HCT116 (cell line): Measurements from ENCODE around the gene UGT1A7. TPM values are rescaled to one million over a fixed set of nuclear protein-coding genes. Genes with fewer than 3 reads are reported as not detected.

Experiments
- ATAC-seq: fragments of 200-7000 bp; cut with Tn5 transposase; 2 replicates; pipeline ENCODE4 v1.9.1; 2020; ENCODE audit warnings: mild to moderate bottlenecking, moderate library complexity
- BruUV-seq: library from RNA; stranded (reverse); fragments of 400-500 nt; replicated peaks from 2 replicates; lab custom pipeline; 2021; lab: Mats Ljungman, UMichigan
- CTCF ChIA-PET: fragments of 300-600 bp; sonication (Branson Sonifier 250); formaldehyde crosslinking; loops from one replicate; lab custom pipeline; 2021; ENCODE audit warnings: antibody characterized with exemption; lab: Charles Lee
- POLR2A ChIA-PET: fragments of 300-600, 350-600 bp; sonication (Branson Sonifier 250); formaldehyde crosslinking; loops from one replicate; lab custom pipeline; 2021; ENCODE audit warnings: antibody characterized with exemption; lab: Charles Lee
- RAD21 ChIA-PET, 2 experiments: fragments of 300-600 bp; sonication (Branson Sonifier 250); formaldehyde crosslinking; loops; one replicate each; lab custom pipeline; 2023; ENCODE audit warnings: low total read pairs in 2 of 2; ENCODE audit not compliant: uncharacterized antibody in 2 of 2, unreplicated experiment in 2 of 2, low non-redundant PET in 1 of 2; lab: Charles Lee
- DNase-seq: peaks from one replicate; pipeline ENCODE4 v3.0.0-alpha.2; 2010; ENCODE audit warnings: low read depth, low spot score
- H2AFZ ChIP-seq: fragments of 200-600 bp; shearing (Covaris generic), sonication (generic); 2 replicates; pipeline ENCODE4 v1.6.1; 2017; ENCODE audit warnings: low read depth, mixed run types, mixed read lengths, antibody characterized with exemption, low read length; ENCODE audit not compliant: poor library complexity, severe bottlenecking
- H3K27ac ChIP-seq: 2 replicates; pipeline ENCODE4 v1.5.1; 2012; ENCODE audit warnings: low read depth, low read length
- H3K27me3 ChIP-seq: fragments of 200-600 bp; sonication (generic); 2 replicates; pipeline ENCODE4 v1.6.1; 2016; ENCODE audit warnings: mixed run types, low read length, mixed read lengths; ENCODE audit not compliant: insufficient read depth
- H3K36me3 ChIP-seq, 2 experiments: fragments of 200-500 bp in 1 of 2; fragments of 200-600 bp in 1 of 2; sonication (Bioruptor generic) in 1 of 2; sonication (generic) in 1 of 2; 2 replicates each; pipeline versions ENCODE4 v1.5.1 to v1.6.1; 2014 to 2016; ENCODE audit warnings: low read length in 2 of 2, inconsistent platforms in 1 of 2, mixed read lengths in 1 of 2, mixed run types in 1 of 2; ENCODE audit not compliant: insufficient read depth in 2 of 2, control insufficient read depth in 1 of 2
- H3K4me1 ChIP-seq, 2 experiments: fragments of 200-600 bp in 1 of 2; sonication (generic) in 1 of 2; 2 replicates each; pipeline versions ENCODE4 v1.5.1 to v1.6.1; 2012 to 2017; ENCODE audit warnings: low read length in 2 of 2, inconsistent platforms in 1 of 2, mild to moderate bottlenecking in 1 of 2, mixed read lengths in 1 of 2, mixed run types in 1 of 2, moderate library complexity in 1 of 2; ENCODE audit not compliant: insufficient read depth in 2 of 2, control insufficient read depth in 1 of 2
- H3K4me2 ChIP-seq: fragments of 200-600 bp; sonication (generic); 2 replicates; pipeline ENCODE4 v1.6.1; 2017; ENCODE audit warnings: mixed run types, low read length, mixed read lengths
- H3K4me3 ChIP-seq, 2 experiments: fragments of 200-600 bp in 1 of 2; sonication (generic) in 1 of 2; replicated peaks in 1 of 2; 2 replicates each; pipeline ENCODE4 v1.5.1; 2011 to 2016; ENCODE audit warnings: low read length in 2 of 2, control low read depth in 1 of 2, low read depth in 1 of 2, mild to moderate bottlenecking in 1 of 2, mixed read lengths in 1 of 2, mixed run types in 1 of 2
- H3K79me2 ChIP-seq: fragments of 200-600 bp; sonication (generic); 2 replicates; pipeline ENCODE4 v1.6.1; 2017; ENCODE audit warnings: mild to moderate bottlenecking, mixed run types, low read length, moderate library complexity, mixed read lengths; ENCODE audit not compliant: insufficient read depth
- H3K9ac ChIP-seq: fragments of 200-600 bp; sonication (generic); 2 replicates; pipeline ENCODE4 v1.6.1; 2016; ENCODE audit warnings: low read length, mixed read lengths
- H3K9me2 ChIP-seq: fragments of 200-600 bp; sonication (generic), shearing (Covaris generic); 2 replicates; pipeline ENCODE4 v1.6.1; 2017; ENCODE audit warnings: mixed run types, mild to moderate bottlenecking, moderate library complexity; ENCODE audit not compliant: insufficient read depth
- H3K9me3 ChIP-seq, 2 experiments: fragments of 200-500 bp in 1 of 2; fragments of 200-600 bp in 1 of 2; sonication (Bioruptor generic) in 1 of 2; sonication (generic) in 1 of 2; 2 replicates each; pipeline ENCODE4 v1.6.1; 2014 to 2017; ENCODE audit warnings: low read length in 2 of 2, mixed read lengths in 2 of 2, inconsistent platforms in 1 of 2, low read depth in 1 of 2, mild to moderate bottlenecking in 1 of 2, mixed run types in 1 of 2, moderate library complexity in 1 of 2; ENCODE audit not compliant: control insufficient read depth in 1 of 2, insufficient read depth in 1 of 2
- H4K20me1 ChIP-seq: fragments of 200-600 bp; sonication (generic), shearing (Covaris generic); 2 replicates; pipeline ENCODE4 v1.6.1; 2017; ENCODE audit warnings: mixed run types, mild to moderate bottlenecking, moderate library complexity; ENCODE audit not compliant: insufficient read depth
- ATF3 ChIP-seq: IDR thresholded peaks from 2 replicates; pipeline ENCODE4 v1.6.1; 2012
- EGR1 ChIP-seq: IDR thresholded peaks from 2 replicates; pipeline ENCODE4 v1.6.1; 2012; ENCODE audit warnings: low read depth
- ELF1 ChIP-seq: IDR thresholded peaks from 2 replicates; pipeline ENCODE4 v1.6.1; 2012; ENCODE audit warnings: low read depth, borderline replicate concordance
- EZH2 ChIP-seq: fragments of 200-600 bp; sonication (generic); IDR thresholded peaks from 2 replicates; pipeline ENCODE4 v1.6.1; 2017; ENCODE audit warnings: antibody characterized with exemption, mixed run types
- JUND ChIP-seq: IDR thresholded peaks from 2 replicates; pipeline ENCODE4 v1.6.1; 2012
- POLR2A ChIP-seq: IDR thresholded peaks from 2 replicates; pipeline ENCODE4 v1.7.0; 2011; ENCODE audit warnings: borderline replicate concordance; ENCODE audit not compliant: insufficient read depth, insufficient read length; ENCODE audit errors: extremely low read depth
- RAD21 ChIP-seq: IDR thresholded peaks from 2 replicates; pipeline ENCODE4 v1.6.1; 2012; ENCODE audit warnings: low read depth, mild to moderate bottlenecking
- REST ChIP-seq: IDR thresholded peaks from 2 replicates; pipeline ENCODE4 v1.6.1; 2012; ENCODE audit warnings: low read depth
- SIN3A ChIP-seq: IDR thresholded peaks from 2 replicates; pipeline ENCODE4 v1.6.1; 2012; ENCODE audit warnings: low read depth
- SP1 ChIP-seq: IDR thresholded peaks from 2 replicates; pipeline ENCODE4 v1.6.1; 2012; ENCODE audit warnings: low read depth
- TCF7L2 ChIP-seq: IDR thresholded peaks from 2 replicates; pipeline ENCODE4 v1.7.0; 2011; ENCODE audit warnings: borderline replicate concordance, inconsistent platforms; ENCODE audit not compliant: insufficient read depth, insufficient read length; ENCODE audit errors: extremely low read depth
- YY1 ChIP-seq: IDR thresholded peaks from 2 replicates; pipeline ENCODE4 v1.6.1; 2011; ENCODE audit warnings: low read length, low read depth, moderate library complexity, mild to moderate bottlenecking; ENCODE audit not compliant: insufficient replicate concordance; ENCODE audit errors: extremely low read depth
- ZNF274 ChIP-seq: fragments of 200-500 bp; sonication (Bioruptor generic); IDR thresholded peaks from 2 replicates; pipeline ENCODE4 v1.6.1; 2014; ENCODE audit warnings: mild to moderate bottlenecking, low read depth, low read length, inconsistent platforms
- intact Hi-C: fragments of 100-400 bp; cut with micrococcal nuclease; formaldehyde crosslinking; loops from 2 replicates; pipeline ENCODE4 v1.10.0; 2022
- total RNA-seq: library from RNA; stranded (reverse); gene quantifications from one replicate; pipeline ENCODE4 v1.2.1, GENCODE V29; 2021; ENCODE audit not compliant: unreplicated experiment
- TF ChIP-seq, protein P1 (sequence below): IDR thresholded peaks from 2 replicates; pipeline ENCODE4 v1.6.1; 2011; ENCODE audit warnings: mild to moderate bottlenecking, low read length, moderate library complexity; ENCODE audit not compliant: insufficient replicate concordance; ENCODE audit errors: extremely low read depth
- TF ChIP-seq, protein P2 (sequence below): IDR thresholded peaks from 2 replicates; pipeline ENCODE4 v1.6.1; 2012

The UGT1A7 gene
- total RNA-seq, 1 experiment from 2014 or later: not detected

GRCh38 chr2:233813236-233814055 lies 131.7 kb downstream of the UGT1A7 start:
- ChIA-PET RAD21 (no interaction called here), POLR2A (no interaction called here), CTCF (no interaction called here)
- H3K4me3 ChIP-seq: no peak overlapping the region
- DNase-seq (no peak), ATAC-seq (no peak)
- no TSS peak for BruUV-seq
- no peak overlapping the region for H2AFZ ChIP-seq
- H4K20me1 ChIP-seq: no peaks in the 10 kb centered on the region
- TF ChIP-seq EGR1: no peak
- TF ChIP-seq TCF7L2: no peak
- no peak for TF ChIP-seq RAD21
- TF ChIP-seq, protein P1, sequence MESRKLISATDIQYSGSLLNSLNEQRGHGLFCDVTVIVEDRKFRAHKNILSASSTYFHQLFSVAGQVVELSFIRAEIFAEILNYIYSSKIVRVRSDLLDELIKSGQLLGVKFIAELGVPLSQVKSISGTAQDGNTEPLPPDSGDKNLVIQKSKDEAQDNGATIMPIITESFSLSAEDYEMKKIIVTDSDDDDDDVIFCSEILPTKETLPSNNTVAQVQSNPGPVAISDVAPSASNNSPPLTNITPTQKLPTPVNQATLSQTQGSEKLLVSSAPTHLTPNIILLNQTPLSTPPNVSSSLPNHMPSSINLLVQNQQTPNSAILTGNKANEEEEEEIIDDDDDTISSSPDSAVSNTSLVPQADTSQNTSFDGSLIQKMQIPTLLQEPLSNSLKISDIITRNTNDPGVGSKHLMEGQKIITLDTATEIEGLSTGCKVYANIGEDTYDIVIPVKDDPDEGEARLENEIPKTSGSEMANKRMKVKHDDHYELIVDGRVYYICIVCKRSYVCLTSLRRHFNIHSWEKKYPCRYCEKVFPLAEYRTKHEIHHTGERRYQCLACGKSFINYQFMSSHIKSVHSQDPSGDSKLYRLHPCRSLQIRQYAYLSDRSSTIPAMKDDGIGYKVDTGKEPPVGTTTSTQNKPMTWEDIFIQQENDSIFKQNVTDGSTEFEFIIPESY: no peak
- TF ChIP-seq ZNF274: no peak
- TF ChIP-seq YY1: no peak
- no peak for TF ChIP-seq SP1
- TF ChIP-seq ATF3: no peak
- no peak for TF ChIP-seq POLR2A
- TF ChIP-seq ELF1: no peak
- no peak for TF ChIP-seq EZH2
- no peak for TF ChIP-seq SIN3A
- no peak for TF ChIP-seq REST
- TF ChIP-seq JUND: no peak
- TF ChIP-seq, protein P2, sequence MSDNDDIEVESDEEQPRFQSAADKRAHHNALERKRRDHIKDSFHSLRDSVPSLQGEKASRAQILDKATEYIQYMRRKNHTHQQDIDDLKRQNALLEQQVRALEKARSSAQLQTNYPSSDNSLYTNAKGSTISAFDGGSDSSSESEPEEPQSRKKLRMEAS: no peak
- no peak overlapping the region for H3K9ac ChIP-seq
- H3K9me3 ChIP-seq: no peaks in the 10 kb centered on the region
- no peaks in the 10 kb centered on the region for H3K9me2 ChIP-seq
- H3K36me3 ChIP-seq: no peaks in the 10 kb centered on the region
- H3K4me2 ChIP-seq: no peak overlapping the region
- H3K27ac ChIP-seq: no peak overlapping the region
- H3K27me3 ChIP-seq: no peaks in the 10 kb centered on the region; the same call in 1 of the 2 replicates
- H3K4me1 ChIP-seq: no peaks in the 10 kb centered on the region
- no peaks in the 10 kb centered on the region for H3K79me2 ChIP-seq
- intact Hi-C loops: no loop called here
